ELF-1 (cell line): ENCODE measurements around the gene RAB1B.
A peak's percentile ranks its signal among the peaks of the same experiment; 100 is the strongest.

Experiments
- DNase-seq: peaks from one replicate; pipeline ENCODE4 v3.0.0-alpha.2; 2016; ENCODE audit warnings: low read depth, low spot score

Gene RAB1B

GRCh38 chr11:66282468-66283455 is 14.3 kb downstream of the RAB1B start:
- DNase-seq, result peak; percentile 99

DNA sequence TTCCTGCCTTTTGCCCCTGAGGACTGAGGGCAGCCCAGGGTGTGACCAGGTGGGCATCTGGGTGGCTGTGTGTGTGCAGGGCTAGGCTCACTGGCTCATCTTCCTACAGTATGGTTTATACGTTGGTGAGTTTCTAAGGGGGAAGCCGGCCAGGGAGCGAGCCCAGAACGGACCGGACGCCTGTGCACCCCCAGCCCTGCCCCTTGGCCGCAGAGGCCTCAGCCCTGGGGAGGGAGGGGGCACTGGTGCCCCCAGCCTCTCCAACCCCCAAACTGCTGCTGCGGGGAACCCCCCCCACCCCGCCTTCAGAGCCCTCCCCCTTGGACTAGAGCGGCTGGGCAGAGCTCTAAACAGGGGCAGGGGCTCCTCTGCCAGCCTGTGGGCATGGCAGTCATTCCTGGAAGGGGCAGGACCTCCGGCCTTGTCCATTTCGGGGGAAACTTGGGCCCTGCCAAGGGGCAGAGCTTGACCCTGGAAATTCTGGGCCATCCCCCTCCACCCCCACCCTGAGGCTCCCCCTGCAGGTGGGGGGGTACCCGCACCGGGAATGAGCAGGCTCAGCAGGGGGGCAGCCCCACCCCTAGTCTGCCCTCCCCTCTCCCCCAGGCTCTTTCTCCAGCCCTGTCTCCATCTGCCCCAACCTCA is 15.1 kb downstream of the RAB1B start:
- DNase-seq, result no peak

- no peak for DNase-seq
These were observed 16.2 kb downstream of the RAB1B start for GRCh38 chr11:66284526-66285078.

- DNase-seq, result no peak
These were observed 17.0 kb downstream of the RAB1B start for GRCh38 chr11:66285250-66285947.

GRCh38 chr11:66286699-66287098 is 18.3 kb downstream of the RAB1B start:
- no peak for DNase-seq

GRCh38 chr11:66287211-66287888 is 18.9 kb downstream of the RAB1B start:
- DNase-seq, result no peak

DNA sequence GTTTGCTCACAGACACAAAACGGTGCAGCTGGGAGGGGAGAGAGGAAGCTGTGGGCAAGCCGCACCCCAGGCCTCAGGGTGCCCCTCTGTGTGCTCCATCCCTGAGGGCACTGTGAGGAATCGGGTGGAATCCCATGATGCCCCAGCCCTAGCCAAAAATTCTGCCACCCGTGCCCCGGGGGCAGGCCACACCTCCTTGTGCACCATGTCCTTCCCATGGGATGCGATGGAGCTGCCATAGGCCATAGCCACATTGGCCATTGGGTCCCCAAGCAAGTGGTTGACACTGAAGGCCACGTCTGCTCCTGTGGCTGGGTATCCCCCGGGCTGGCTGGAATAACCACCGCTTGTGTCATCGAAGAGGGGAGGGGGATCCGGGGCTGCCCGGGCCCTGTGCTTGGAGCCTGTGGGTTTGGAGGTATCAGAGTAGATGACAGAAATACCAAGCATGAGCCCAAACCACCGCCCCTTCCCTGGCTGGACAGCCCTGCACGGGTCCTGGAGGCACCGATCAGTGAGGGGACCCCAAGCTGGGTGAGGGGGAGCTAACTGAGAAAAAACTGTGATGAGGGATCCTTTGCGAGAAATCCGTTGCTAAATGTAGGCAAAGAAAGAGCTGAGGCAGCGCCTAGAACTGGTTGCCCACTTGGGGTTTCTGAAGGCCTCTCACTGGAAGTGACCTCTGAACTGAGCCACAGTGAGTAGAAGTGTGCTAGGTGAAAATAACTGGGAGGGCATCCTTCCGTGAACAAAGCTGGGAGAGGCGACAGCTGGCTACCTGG is 19.6 kb downstream of the RAB1B start:
- DNase-seq, result no peak

DNA sequence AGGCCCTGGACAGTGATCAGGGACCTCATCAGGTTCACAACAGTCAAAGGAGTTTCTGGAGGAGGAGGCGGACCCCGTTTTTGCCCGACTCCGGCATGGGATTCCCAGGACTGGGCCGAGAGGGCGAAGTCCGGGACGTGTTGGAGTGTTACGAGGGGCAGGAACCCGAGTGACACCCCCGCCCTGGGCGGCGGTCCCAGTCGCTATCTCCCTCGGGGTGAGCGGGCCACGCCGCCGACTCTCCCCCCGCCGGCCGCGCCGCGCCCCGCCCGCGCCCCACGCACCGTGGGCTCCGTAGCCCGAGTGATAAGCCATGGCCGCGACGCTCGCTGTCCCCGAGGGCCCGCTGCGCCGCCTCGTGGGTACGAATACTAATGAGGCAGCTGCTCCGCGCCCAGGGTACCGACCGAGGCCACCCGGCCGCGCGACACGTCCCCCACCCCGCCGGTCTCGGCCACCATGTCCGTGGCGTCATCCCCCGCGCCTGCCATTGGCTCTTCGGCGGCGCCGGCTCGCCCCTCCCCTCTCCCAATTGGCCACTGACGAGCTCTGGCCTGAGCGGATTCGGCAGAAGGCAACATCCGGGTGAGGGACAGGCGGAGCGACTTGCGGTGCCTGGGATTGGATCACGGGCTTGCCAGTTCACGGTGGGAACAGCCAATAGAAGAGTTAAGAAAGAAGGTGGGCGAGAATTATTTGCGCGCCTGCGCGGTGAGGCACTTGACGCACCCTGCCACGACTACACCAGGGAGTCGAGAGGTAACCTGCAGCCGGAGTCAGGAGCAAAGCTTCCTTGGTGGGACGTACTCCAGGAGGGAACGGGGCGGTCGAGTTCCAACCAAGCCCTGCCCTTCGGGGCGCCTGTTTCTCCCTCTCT is 20.5 kb downstream of the RAB1B start, which contains the start of gene YIF1A:
Gene YIF1A (minus strand): TSS at position 473 of the 877 bp plus-strand sequence. CDS start 158 bp downstream, at position 315.
- peak; percentile 100 for DNase-seq

DNA sequence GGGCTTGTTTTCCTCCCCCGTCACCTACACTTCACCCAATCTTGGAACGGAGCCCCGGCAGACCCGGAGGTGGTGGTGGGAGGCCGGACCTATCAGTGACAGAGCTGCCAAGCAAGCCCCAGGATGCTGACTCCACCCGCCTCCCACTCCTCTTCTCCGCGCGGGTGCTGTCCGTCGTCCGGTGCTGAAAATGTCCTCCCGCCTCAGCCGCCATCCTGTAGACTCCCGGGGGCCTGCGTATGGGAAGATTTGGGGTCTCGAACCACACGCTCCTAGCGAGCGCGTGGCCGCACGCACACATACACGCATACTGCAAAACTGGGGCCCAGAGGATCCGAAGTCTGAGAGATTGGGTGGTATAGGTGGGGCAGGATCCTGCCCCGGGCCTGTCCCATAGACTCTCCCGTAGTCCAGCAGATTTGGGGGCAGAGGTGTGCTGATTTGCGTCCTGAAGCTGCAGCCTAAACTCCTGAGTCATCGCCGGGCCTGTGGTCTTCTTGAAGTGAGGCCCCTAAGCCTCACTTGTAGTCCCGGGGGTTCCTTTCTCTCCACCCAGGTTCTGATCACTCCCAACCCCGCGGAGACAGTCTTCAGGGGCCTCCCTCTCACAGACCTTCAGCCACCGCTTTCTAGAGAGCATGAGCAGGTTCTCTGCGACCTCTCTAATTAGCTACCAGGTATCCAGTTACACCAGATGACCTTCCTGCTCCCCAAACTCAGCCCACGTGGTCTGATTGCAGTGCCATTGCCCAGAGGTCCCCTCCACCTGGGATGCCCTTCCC is 21.3 kb downstream of the RAB1B start:
- DNase-seq, result no peak

DNA sequence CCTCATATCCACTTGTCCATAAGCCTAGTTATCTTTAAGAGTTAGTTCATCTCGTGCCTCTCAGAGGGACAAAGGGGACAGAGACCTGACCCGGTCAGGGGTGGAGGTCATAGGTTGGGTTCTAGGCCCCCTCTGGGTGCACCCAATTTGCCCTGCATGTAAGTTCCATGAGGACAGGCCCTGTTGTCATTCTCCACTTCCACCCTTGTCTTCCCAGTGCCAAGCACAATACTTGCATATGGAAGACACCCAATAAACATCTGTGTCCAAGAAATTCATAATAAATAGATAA is 21.8 kb downstream of the RAB1B start:
- DNase-seq, result no peak

GRCh38 chr11:66291303-66291705 is 22.9 kb downstream of the RAB1B start:
- DNase-seq, result no peak

- no peak for DNase-seq
These were observed 23.5 kb downstream of the RAB1B start, which contains the start of gene TMEM151A for GRCh38 chr11:66291706-66292542. Gene TMEM151A, plus strand, starts transcription at chr11:66291894. Its CDS starts 120 bp downstream, at chr11:66292014.

GRCh38 chr11:66292543-66293332 is 24.3 kb downstream of the RAB1B start:
- DNase-seq, result no peak

DNA sequence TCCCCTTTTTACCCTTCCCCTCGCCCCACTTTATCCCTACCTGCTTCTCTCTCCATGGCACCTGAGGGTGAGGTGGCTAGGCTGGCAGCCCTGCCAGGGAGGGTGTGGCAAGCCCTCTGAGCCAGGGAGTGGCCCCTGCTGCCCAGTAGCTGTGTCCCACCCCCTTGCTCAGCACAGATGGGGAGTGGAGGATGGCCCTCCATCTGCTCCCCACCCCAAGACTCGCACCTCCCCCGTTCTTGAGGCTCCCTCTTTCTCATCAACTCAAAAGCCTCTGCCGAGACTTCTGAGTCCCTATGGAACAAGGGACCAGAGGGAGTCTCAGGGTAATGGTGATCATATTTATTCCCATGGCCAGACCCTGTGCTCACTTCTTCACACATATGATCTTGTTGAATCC is 24.9 kb downstream of the RAB1B start:
- DNase-seq, result no peak

DNA sequence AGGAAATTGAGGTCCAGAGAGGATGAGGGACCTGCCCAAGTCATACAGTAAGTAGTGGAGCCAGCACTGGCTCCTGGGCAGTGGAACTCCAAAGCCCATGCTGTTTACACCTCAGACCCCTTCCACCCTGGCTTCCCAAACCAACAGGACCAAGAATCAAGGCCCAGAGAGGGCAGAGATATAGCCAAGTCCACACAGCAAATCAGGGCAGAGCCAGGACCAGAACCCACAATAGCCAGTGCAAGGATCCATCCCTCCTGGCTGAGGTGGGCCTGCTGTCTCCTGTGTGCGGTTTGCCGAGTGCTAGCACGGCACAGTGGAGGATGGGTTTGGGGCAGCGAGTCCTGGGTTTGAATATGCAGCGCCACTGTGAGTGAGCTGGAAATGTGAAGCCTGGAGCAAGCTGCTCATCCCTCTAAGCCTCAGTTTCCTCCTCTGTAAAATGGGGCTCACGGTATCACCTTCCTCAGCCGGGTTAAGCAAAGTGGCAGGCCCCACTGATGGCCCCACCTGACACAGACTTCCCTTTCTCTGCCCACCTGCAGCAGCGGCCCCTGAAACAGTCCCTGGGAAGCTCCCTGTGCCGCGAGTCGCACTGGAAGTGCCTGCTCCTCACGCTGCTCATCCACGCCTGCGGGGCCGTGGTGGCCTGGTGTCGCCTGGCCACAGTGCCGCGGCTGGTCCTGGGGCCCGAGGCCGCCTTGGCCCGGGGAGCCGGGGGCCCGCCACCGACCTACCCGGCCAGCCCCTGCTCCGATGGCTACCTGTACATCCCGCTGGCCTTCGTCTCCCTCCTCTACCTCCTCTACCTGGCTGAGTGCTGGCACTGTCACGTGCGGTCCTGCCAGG is 25.6 kb downstream of the RAB1B start:
- DNase-seq, result no peak
